Measurements from ENCODE around the gene APP.
"Not testable (repeated sequence)": the region's sequence is repeated elsewhere in the genome, so short reads cannot be mapped to it uniquely, and the experiment has no call there.

Gene APP

DNA sequence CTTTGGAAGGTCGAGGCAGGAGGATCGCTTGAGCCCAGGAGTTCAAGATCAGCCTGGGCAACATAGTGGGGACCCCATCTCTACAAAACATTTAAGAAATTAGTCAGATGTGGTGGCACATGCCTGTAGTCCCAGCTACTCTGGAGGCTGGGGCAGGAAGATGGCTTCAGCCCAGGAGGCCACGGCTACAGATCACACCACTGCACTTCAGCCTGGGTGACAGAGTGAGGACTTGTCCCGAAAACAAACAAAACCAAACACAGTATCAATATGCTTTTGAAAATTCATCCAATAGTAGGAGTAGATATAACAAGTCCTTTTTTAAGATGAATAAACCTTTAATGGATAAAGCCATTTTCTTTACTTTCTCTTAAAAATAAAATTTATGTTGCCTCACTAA, 8.5 kb downstream of the APP start:
- DNase-seq (ENCODE audit: low spot score): no peak

DNA sequence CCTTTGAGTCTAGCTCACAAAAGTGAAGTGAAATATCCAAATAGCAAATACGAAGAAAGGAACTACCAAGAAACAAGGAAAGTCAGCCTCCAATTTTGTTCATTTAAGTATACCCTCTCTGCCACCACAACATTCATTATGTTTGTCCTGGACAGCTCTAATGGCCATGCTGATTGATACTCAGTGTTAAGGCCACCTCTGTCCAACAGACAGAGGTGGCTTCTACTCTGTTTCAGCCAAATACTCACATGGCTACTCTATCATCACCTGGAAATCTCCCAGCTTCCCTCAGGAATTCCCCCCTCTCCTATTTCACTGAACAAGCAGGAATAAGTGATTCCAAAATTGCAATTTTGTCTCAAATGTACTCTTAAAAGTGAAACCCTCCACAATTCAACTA, 10.7 kb downstream of the APP start:
- no peak for DNase-seq (ENCODE audit: low spot score)

DNA sequence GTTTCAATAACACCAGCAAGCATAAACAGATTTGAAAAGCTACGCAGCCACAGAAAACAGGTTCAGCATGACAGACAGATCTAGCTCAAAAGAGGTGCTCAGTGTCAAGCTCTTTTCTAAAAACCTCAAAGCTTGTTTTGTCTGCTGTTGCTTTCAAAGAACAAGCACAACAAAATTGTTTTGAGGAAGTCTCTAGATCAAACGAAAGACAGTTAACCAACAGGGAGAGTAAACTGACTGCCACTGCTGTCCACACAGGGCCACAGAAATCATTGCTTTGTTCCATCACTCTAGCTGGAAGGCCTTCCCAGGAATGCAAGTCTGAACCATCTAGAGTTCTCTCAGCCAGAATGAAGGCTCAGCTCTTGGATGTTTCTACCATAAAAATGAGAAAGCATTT, 12.8 kb downstream of the APP start:
- no peak for DNase-seq (ENCODE audit: low spot score)

DNA sequence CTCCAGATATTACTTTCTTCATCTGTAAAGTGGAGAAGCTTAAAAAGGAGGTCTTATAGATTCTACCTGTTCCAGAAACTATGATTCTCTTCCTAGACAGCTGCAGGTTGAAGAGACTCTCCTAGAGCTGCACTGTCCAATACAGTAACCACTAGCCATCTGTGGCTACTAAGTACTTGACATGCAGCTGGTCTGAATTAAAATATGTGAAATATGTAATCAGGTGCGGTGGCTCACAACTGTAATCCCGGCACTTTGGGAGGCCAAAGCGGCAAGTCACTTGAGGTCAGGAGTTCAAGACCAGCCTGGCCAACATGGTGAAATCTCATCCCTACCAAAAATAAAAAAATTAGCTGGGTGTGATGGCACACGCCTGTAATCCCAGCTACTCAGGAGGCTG, 15.8 kb downstream of the APP start:
- no peak for DNase-seq (ENCODE audit: low spot score)

DNA sequence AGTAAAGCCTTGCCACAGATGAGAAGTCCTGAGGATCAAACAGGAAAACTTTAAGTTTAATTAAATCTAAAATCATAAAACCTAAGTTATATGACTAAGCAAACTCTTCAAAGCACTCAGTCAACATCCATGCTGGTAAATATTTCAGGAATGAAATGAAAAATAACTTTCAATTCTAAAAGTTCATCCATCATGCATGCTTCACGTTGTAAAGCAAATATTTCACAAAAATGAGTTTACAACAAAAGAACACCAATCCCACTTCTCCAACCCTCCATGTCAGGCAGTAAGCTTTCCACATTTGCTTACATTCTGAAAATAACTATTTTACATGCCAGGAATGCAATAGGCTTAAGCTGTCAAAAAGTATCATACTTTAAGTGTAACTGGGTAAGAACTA, 16.8 kb downstream of the APP start:
- no peak for DNase-seq (ENCODE audit: low spot score)

DNA sequence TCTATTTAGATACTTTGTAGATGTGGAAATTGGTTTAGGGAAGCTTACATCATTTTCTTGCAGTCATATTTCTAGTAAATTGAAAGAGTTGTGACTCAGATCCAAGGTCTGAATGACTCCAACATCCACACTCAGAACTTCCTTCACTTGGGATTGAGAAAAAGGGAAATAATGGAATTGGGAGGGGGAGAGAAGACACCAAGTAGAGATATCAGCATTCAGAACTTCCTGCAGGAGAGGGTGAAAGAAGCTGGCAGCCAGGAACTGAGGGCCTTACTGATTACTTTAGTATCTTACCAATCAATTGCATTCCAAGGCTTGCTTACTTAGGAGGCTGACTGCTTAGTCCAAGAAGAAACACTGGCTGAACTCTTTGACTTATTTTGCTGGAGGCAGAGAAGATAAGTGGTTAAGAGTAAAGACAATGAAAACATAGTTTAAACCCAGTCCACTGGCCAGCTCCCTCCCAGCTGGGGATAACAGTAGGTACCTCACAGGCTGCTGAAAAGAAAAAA, 21.7 kb downstream of the APP start:
- no peak for DNase-seq (ENCODE audit: low spot score)

DNA sequence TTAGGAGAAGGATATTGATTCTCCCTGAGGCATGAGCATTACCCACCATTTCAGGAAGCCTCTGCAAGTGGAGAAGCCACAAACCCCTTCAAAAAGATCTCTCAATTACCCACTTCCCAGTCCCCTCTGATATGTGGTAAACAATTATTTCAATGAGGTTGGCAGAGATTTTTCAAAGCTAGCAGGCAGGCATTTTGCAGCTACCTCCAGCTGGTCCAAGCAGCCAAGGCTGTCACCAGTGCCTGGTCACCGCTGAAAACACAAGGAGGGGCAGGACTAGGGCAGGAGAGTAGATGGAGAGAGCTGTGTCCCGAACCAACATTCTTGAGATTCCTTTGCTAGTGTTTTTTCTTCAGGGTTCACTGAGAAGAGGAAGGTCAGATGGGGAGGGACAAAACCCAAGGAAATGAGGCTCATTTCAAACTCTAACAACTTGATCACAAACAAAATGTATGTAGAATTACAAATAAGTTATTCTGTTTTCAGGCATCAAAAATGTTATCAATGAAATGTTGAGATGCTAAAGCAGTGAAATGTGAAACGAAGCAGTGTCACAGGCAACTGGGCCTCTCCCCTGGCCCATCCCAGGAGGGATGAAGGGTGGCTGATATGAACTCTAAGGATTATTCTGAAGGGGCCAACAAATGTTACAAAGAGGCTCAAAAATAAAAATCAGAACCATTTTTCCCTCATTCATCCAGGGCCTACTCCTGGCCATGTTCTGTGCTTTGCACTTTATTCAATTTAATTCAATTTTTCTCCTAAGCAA, 22.3 kb downstream of the APP start:
- DNase-seq (ENCODE audit: low spot score): no peak

DNA sequence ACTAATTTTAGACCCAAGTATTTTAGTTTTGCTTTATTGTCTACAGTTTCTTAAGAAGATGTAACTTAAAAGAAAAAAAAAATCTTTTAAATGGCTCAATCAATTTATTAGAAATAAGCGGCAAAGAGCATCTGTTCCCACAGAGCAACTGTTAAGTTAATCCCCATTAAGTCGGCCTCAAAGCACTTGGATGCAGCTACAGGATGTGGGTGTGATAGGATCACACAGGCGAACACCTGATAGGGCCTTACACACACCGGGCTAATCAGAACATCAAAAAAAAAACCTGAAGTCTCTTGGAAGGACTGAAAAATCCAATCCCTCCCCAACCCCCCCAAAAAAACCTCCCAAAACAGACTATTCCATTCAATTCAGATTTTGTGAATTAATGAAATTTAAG, 23.0 kb downstream of the APP start:
- DNase-seq (ENCODE audit: low spot score): no peak

DNA sequence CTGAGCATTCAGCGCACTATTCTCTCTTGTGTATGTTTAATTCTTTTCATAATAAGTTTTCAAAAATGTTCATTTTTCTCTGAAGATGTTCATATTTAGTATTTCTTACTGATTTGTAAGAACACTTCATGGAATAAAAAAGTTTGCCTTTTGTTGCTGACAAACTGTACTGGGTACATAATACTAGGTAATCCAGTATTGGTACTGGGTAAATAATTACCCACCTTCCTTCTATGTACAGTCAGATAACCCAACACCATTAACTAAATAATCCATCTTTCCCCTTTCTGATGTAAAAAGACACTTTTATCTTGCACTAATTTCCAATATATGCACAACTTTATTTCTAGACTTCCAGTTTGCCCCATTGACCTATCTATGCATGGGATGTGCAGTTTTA, 23.9 kb downstream of the APP start:
- no peak for DNase-seq (ENCODE audit: low spot score)

DNA sequence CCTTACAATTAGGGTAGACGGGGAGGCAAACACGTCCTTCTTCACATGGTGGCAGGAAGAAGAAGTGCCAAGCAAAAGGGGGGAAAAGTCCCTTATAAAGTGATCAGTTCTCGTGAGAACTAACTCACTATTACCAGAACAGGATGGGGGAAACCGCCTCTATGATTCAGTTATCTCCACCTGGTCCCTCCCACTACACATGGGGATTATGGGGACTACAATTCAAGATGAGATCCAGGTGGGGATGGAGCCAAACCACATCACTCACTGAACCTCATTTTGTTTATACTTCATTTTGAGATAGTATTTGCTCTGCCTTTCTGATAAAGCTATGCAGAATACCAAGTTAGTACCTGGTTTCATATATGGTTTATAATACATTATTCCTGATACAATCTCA, 26.5 kb downstream of the APP start:
- no peak for DNase-seq (ENCODE audit: low spot score)

DNA sequence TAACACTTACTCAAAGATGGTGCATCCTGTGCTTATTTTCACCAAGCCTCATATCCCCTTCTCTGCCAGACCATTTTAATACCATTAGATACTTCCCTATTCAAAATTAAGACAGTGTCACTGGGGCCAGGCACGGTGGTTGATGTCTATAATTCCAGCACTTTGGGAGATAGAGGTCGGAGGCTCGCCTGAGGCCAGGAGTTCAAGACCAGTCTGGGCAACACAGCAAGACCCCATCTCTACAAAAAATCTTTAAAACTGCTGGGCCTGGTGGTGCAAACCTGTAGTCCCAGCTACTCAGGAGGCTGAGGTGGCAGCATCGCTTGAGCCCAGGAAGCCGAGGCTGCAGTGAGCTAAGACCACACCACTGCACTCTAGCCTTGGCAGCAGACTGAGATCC, 28.2 kb downstream of the APP start:
- no peak for DNase-seq (ENCODE audit: low spot score)

DNA sequence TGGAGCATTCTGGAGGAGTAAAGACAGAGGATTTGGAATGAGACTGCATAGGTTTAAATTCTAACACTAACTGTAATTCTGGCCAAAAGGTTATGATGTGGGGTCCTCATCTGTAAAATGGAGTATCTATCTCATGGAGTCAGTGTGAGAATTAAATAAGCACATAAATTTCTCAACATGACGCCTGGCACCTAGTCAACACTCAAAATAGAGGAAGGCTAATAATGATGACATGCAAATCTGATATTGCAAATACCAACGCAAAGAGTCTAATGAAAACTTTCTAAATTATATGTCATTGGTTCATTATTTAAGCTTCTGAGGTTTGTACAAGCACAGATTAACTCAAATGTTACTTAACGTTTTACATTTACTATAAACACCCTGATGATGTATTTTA, 29.6 kb downstream of the APP start:
- no peak for DNase-seq (ENCODE audit: low spot score)

DNA sequence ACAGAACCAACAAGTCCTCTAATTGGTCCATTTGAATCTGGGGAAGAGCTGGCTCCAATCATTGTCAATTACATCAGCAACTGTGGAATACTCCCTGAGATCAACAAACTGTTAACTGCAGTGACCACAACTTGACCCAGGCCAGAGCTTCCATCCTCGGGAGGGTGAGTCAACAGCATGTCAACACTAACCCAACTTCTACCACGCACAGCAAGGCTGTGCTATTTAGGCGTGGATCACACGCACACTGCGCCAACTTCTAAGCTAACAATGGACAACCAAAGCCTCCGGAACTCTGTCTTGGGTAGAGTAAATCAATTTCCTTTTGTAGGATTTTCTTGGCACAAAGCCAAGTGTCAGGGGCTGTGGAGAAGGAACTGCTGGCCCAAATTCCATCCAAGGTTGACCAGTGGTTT, 30.4 kb downstream of the APP start:
- DNase-seq (ENCODE audit: low spot score): no peak

DNA sequence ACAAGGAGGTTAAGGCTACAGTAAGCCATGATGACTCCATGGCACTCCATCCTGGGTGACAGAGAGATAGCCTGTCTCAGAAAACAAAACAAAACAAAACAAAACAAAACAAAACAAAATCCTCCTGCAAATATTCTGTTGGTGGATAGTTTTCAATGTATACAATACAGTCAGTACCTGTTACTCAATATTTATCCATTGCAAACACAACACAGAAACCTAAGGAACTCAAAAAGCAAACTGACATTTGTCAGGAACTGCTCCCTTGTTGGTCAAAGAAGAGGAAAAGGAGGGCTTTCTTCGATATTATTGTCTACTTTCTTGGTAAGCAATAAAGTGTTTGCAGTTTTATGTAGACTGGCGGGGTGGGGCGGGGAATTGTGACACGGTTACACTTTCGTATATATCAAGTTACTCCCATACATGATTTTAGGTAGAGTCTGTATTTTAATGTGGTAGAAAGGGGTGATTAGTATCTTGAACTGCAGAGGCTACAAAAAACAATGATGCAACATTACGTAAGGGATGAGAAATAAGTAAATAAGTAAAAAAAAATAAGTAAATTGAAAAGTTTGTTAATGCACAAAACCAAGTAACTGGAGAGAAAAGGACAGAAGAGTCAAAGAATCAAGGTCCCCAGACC, 31.8 kb downstream of the APP start:
- DNase-seq (ENCODE audit: low spot score): no peak

DNA sequence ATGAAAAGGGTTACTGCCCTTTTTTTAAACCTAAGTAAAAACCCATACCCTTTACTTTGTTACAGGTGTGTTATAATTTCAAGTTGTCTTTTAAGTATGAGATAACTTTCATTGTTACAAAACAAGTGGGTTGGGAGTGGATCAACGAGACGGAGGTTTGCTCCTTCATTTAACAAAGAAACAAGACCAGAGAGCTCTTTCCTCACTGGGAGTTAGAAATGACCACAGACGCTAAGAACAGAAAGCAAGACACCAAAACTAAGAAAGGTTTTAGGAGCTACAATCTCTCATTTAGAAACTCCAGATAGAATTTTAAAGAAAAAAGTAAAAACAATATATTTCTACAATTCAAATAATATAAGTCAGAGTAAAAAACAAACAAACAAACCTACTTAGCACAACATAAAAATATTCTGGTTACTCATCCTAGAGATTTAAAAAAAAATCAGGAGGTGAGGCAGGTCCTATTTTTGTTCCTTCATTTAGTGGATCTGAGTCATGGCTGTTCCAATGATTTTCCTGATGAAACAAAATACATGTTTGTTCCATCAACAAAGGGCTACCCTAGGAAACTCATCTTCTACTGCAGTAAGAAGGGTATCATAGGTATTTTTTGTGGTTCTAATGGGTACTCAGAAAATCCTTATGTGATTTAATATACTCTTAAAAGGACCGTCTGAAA, 33.0 kb downstream of the APP start:
- no peak for DNase-seq (ENCODE audit: low spot score)

DNA sequence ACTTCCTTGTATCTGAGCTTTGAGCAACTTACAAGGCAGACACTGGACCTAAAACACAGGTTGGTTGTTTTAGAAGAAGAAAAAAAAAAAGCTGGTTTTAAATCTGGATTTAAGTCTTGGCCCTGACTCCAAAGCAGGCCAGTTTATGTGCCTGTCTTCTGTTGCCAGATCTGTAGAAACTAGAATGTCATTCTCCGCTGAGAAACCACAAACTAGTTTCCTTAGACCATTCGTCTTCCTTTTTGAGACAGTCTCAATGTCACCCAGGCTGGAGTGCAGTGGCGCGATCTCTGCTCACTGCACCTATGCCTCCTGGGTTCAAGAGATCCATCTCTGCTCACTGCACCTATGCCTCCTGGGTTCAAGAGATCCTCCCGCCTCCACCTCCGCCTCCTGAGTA, 33.9 kb downstream of the APP start:
- no peak for DNase-seq (ENCODE audit: low spot score)

DNA sequence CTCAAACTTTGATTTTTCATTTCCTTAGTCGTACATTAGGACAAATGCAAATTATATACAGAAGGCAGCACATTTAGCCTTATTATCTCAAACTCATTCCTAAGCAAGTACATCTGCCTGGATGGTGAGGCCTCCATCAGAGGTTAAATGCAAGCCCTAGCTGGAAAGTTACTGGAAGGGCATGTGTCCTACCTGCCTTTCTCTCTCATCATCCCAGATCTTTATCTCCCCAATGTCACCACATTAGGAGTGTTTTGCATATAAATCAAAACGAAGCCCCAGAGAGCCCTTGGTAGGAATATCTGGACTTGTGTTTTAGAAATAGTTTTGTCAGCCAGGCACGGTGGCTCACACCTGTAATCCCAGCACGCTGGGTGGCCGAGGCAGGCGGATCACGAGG, 35.0 kb downstream of the APP start:
- DNase-seq (ENCODE audit: low spot score): no peak

DNA sequence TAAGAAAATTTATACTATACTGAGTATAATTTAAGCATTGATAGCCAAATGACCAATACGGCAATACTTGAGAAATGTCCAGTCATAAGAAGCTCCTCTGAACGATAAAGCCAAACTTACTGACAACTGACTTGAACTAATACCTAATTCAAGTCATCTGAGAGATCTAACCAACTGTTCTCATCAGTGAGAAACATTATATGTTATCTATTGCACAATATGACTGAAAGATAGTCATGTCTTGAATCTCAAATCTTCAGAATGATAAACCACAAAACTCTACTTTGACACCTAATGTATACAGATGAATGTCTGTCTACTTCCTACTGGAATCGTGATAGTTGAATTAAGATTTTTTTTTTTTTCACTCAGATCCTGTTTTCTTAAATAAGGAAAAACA, 39.0 kb downstream of the APP start:
- no peak for DNase-seq (ENCODE audit: low spot score)

DNA sequence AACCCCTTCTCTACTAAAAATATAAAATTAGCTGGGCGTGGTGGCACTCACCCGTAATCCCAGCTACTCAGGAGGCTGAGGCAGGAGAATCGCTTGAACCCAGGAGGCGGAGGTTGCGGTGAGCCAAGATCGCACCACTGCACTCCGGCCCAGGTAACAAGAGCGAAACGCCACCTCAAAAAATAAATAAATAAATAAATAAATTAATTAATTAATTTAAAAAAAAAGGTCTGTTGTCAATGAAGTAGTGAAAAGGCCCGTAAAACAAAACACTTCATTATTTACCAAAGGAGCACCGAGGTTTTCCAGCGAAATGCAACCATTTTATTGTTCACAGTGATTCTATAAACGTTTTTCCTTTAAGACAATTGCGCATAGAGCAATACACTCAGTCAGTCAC, 39.5 kb downstream of the APP start:
- not testable (repeated sequence) for DNase-seq (ENCODE audit: low spot score)

DNA sequence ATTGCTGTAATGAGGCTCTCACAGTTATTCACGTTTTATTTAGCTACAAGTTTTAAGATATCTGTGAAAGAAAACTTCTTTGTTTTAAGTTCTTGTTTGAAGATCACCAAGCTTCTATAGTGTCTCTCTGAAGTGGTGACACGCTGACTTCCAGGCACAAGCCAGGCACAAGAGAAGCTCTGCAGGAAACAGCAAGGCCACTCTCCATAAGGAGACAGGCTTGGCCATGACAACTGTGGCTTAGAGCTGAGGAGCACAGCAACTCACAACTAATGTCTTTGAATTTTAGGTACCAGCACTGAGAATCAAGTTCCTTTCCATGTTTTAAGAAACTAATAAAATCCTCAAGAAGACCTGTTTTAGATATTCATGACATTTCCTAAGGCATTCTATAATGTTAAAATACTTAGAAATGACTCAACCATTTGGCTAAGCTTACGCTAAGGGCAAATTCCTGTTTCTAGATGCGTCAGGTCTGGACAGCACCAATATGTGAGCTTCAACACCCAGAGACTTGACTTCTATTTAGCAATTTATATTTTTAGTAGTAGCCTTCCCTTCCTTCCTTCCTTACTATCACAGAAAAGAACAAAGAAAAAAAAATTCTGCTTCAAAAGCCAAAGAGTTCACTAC, 40.2 kb downstream of the APP start:
- DNase-seq (ENCODE audit: low spot score): no peak

DNA sequence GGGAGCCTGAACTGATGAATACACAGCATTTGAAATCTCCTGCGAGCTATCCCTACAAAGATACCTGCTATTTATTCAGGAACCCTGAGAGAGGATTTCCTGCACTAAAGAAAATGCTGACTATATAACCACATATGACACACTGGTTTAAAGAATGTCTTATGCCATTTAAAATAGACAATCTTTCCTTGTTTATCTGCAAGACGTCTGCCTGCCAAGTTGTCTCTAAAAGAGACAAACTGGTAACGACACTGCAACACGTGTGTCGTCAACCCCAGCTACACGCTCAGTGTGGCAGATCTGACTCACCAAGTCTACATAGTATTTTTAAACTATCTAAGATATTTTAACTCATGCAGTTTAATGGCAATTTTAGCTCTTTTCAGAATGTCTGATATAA, 42.7 kb downstream of the APP start:
- DNase-seq (ENCODE audit: low spot score): no peak

DNA sequence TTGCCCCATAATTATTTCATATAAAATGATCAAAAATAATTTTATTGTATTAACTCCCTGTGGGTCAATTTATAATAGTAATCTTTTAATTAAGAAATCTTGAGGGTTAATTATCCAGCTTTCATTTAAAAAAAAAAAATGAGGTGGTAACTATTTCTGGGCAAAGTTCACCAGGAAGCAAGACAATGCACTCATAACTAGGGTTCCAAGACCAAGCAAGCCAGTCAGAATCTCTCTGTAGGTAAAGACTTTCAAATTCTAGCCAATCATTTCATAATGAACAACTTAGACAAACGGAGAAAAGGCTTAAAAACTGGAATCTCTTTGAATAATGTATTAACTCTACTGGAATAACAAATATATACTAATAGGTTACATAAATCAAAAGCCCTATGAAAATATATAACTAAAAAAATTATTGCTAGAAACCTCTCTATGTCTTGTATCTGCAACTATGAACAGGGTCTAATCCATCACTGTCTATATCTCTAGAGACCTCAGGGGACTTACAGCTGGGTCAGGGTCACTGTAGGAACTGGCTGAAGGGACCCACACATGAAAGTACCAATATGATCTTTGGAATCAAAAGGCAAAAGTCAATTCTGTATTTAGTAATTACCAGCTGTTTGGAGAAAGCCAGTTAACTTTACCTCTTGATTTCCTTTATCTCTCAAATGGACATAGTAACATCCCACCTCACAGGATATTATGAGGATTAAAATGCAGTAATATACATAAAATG, 43.3 kb downstream of the APP start:
- DNase-seq (ENCODE audit: low spot score): no peak
